Measurements from ENCODE around the gene TRAF3. TPM values are rescaled to one million over a fixed set of nuclear protein-coding genes. Genes with fewer than 3 reads are reported as not detected.

TRAF3 gene
- total RNA-seq, 2 donors from 2014 or later = 20.8 to 26.0 TPM

- intact Hi-C loops (cut with DNase I) = no loop called here
- H3K9me3 ChIP-seq = no peaks in the 10 kb centered on the region
- no peak overlapping the region for H3K9ac ChIP-seq (ENCODE audit: low read depth in 2 of 2, low read length in 2 of 2)
- no peak overlapping the region for H3K27ac ChIP-seq
- no peak overlapping the region for H3K4me3 ChIP-seq
- TF ChIP-seq CTCF (IDR thresholded peaks at IDR 0.05) = no peak
- no peak for DNase-seq
- H3K27me3 ChIP-seq = no peaks in the 10 kb centered on the region
- no peaks in the 10 kb centered on the region for H3K4me1 ChIP-seq
- peaks cover 29% of the 10 kb centered on the region for H3K36me3 ChIP-seq
Observed at GRCh38 chr14:102948698-102949061, 171.4 kb downstream of the TRAF3 start.

- no peaks in the 10 kb centered on the region for H3K27me3 ChIP-seq
- H3K4me1 ChIP-seq = no peaks in the 10 kb centered on the region
- H3K4me3 ChIP-seq = no peak overlapping the region
- DNase-seq = no peak
- peaks cover 32% of the 10 kb centered on the region for H3K36me3 ChIP-seq
- intact Hi-C loops (cut with DNase I) = no loop called here
- H3K9ac ChIP-seq (ENCODE audit: low read depth in 2 of 2, low read length in 2 of 2) = no peak overlapping the region
- H3K9me3 ChIP-seq = no peaks in the 10 kb centered on the region
- no peak overlapping the region for H3K27ac ChIP-seq
- no peak for TF ChIP-seq CTCF (IDR thresholded peaks at IDR 0.05)
Observed at GRCh38 chr14:102949062-102949800, 172.0 kb downstream of the TRAF3 start.

- DNase-seq = no peak
- Histone ChIP-seq H3K4me3 (no peak overlapping the region), H3K9me3 (no peaks in the 10 kb centered on the region), H3K36me3 (peaks cover 28% of the 10 kb centered on the region), H3K27me3 (no peaks in the 10 kb centered on the region), H3K4me1 (no peaks in the 10 kb centered on the region), H3K27ac (no peak overlapping the region), H3K9ac (ENCODE audit: low read depth in 2 of 2, low read length in 2 of 2) (no peak overlapping the region)
- intact Hi-C loops (cut with DNase I) = no loop called here
- TF ChIP-seq CTCF (IDR thresholded peaks at IDR 0.05) = no peak
Observed at GRCh38 chr14:102949801-102950451, 172.7 kb downstream of the TRAF3 start.

- Histone ChIP-seq H3K4me1 (no peaks in the 10 kb centered on the region), H3K9ac (ENCODE audit: low read depth in 2 of 2, low read length in 2 of 2) (no peak overlapping the region), H3K27ac (no peak overlapping the region), H3K36me3 (peaks cover 28% of the 10 kb centered on the region), H3K4me3 (no peak overlapping the region), H3K27me3 (no peaks in the 10 kb centered on the region), H3K9me3 (no peaks in the 10 kb centered on the region)
- intact Hi-C loops (cut with DNase I) = no loop called here
- no peak for TF ChIP-seq CTCF (IDR thresholded peaks at IDR 0.05)
- DNase-seq = no peak
Observed at GRCh38 chr14:102951034-102951433, 173.8 kb downstream of the TRAF3 start.

- intact Hi-C loops (cut with DNase I) = no loop called here
- H3K4me1 ChIP-seq = no peaks in the 10 kb centered on the region
- H3K36me3 ChIP-seq = peaks cover 28% of the 10 kb centered on the region
Observed at GRCh38 chr14:102951799-102952198, 174.6 kb downstream of the TRAF3 start.

More at GRCh38 chr14:102951799-102952198, 174.6 kb downstream of the TRAF3 start:
- TF ChIP-seq CTCF (IDR thresholded peaks at IDR 0.05) = no peak
- Histone ChIP-seq H3K9ac (ENCODE audit: low read depth in 2 of 2, low read length in 2 of 2) (no peak overlapping the region), H3K9me3 (no peaks in the 10 kb centered on the region), H3K27me3 (no peaks in the 10 kb centered on the region), H3K4me3 (no peak overlapping the region), H3K27ac (no peak overlapping the region)
- DNase-seq = no peak
